Neural cell (in vitro differentiated cells): ENCODE results near the gene MOB3B. TPM values are rescaled to one million over a fixed set of nuclear protein-coding genes. Genes with fewer than 3 reads are reported as not detected.

Experiments
- H2AFZ ChIP-seq: fragments of 200-600, 300-800 bp; sonication (generic), shearing (Covaris generic); 2 replicates; pipeline ENCODE4 v1.6.0; 2014; ENCODE audit warnings: low read depth, mild to moderate bottlenecking, antibody characterized with exemption, low read length, moderate library complexity
- H3F3A ChIP-seq: fragments of 200-600 bp; shearing (Covaris generic); 2 replicates; pipeline ENCODE4 v1.6.1; 2016; ENCODE audit warnings: mild to moderate bottlenecking, moderate library complexity, mixed read lengths, antibody characterized with exemption, low read length; ENCODE audit not compliant: insufficient read depth, poor library complexity, severe bottlenecking
- H3K27ac ChIP-seq: fragments of 200-600, 300-800 bp; sonication (generic), shearing (Covaris generic); 2 replicates; pipeline ENCODE4 v1.5.1; 2014; ENCODE audit warnings: mild to moderate bottlenecking, low read length, moderate library complexity
- H3K27me3 ChIP-seq: fragments of 300-800, 200-600 bp; sonication (generic), shearing (Covaris generic); 2 replicates; pipeline ENCODE4 v1.6.0; 2014; ENCODE audit warnings: mild to moderate bottlenecking, low read depth, low read length, moderate library complexity; ENCODE audit not compliant: insufficient read depth
- H3K36me3 ChIP-seq: fragments of 300-800, 200-600 bp; sonication (generic), shearing (Covaris generic); 2 replicates; pipeline ENCODE4 v1.5.1; 2014; ENCODE audit warnings: mild to moderate bottlenecking, antibody characterized with exemption, low read length, moderate library complexity; ENCODE audit not compliant: insufficient read depth
- H3K4me2 ChIP-seq: fragments of 300-800, 200-600 bp; sonication (generic), shearing (Covaris generic); 2 replicates; pipeline ENCODE4 v1.6.0; 2014; ENCODE audit warnings: mild to moderate bottlenecking, low read length
- H3K4me3 ChIP-seq: fragments of 300-800, 200-600 bp; sonication (generic), shearing (Covaris generic); 2 replicates; pipeline ENCODE4 v1.5.1; 2014; ENCODE audit warnings: mild to moderate bottlenecking, low read length, moderate library complexity
- H3K79me2 ChIP-seq: fragments of 200-600 bp; shearing (Covaris generic); replicated peaks from 2 replicates; pipeline ENCODE4 v1.6.0; 2014; ENCODE audit warnings: mild to moderate bottlenecking, low read length, moderate library complexity; ENCODE audit not compliant: insufficient read depth
- H3K9ac ChIP-seq: fragments of 300-800, 200-600 bp; sonication (generic), shearing (Covaris generic); 2 replicates; pipeline ENCODE4 v1.6.1; 2016; ENCODE audit warnings: mild to moderate bottlenecking, low read length, mixed read lengths
- H3K9me2 ChIP-seq: fragments of 200-600 bp; shearing (Covaris generic); 2 replicates; pipeline ENCODE4 v1.6.1; 2016; ENCODE audit warnings: mild to moderate bottlenecking, low read length, mixed read lengths; ENCODE audit not compliant: insufficient read depth
- H3K9me3 ChIP-seq: fragments of 200-600, 300-800 bp; sonication (generic), shearing (Covaris generic); 2 replicates; pipeline ENCODE4 v1.6.1; 2016; ENCODE audit warnings: mild to moderate bottlenecking, mixed run types, low read length, moderate library complexity, mixed read lengths
- H4K20me1 ChIP-seq: fragments of 200-600 bp; shearing (Covaris generic); 2 replicates; pipeline ENCODE4 v1.6.1; 2016; ENCODE audit warnings: mild to moderate bottlenecking, mixed run types; ENCODE audit not compliant: insufficient read depth
- CTCF ChIP-seq: fragments of 450-650 bp; IDR thresholded peaks from 2 replicates; pipeline ENCODE4 v1.5.1; 2014; ENCODE audit warnings: antibody characterized with exemption, mild to moderate bottlenecking, moderate library complexity; ENCODE audit not compliant: poor library complexity, severe bottlenecking
- EP300 ChIP-seq: fragments of 450-650 bp; conservative IDR thresholded peaks from 2 replicates; pipeline ENCODE4 v1.6.1; 2014; ENCODE audit warnings: antibody characterized with exemption, mild to moderate bottlenecking, moderate library complexity; ENCODE audit not compliant: poor library complexity, severe bottlenecking
- EZH2 ChIP-seq: fragments of 200-600, 300-800 bp; shearing (Covaris generic), sonication (generic); IDR thresholded peaks from 2 replicates; pipeline ENCODE4 v1.6.1; 2014; ENCODE audit warnings: antibody characterized with exemption, low read length, borderline replicate concordance, mild to moderate bottlenecking; ENCODE audit not compliant: insufficient read depth, poor library complexity, severe bottlenecking
- MXI1 ChIP-seq: fragments of 450-650 bp; conservative IDR thresholded peaks from 2 replicates; pipeline ENCODE4 v1.6.1; 2014; ENCODE audit warnings: antibody characterized with exemption, mild to moderate bottlenecking; ENCODE audit not compliant: poor library complexity, severe bottlenecking
- POLR2AphosphoS5 ChIP-seq: IDR thresholded peaks from 2 replicates; pipeline ENCODE4 v1.6.1; 2012
- RAD21 ChIP-seq: fragments of 450-650 bp; conservative IDR thresholded peaks from 2 replicates; pipeline ENCODE4 v1.6.1; 2014; ENCODE audit warnings: antibody characterized with exemption, mild to moderate bottlenecking, moderate library complexity
- REST ChIP-seq: IDR thresholded peaks from 2 replicates; pipeline ENCODE4 v1.6.1; 2012; ENCODE audit warnings: borderline replicate concordance
- SMC3 ChIP-seq: fragments of 450-650 bp; conservative IDR thresholded peaks from 2 replicates; pipeline ENCODE4 v1.6.1; 2014; ENCODE audit warnings: antibody characterized with exemption, mild to moderate bottlenecking, moderate library complexity; ENCODE audit not compliant: poor library complexity
- TAF1 ChIP-seq: IDR thresholded peaks from 2 replicates; pipeline ENCODE4 v1.6.1; 2012; ENCODE audit warnings: low read depth
- polyA plus RNA-seq: library from polyadenylated mRNA; depleted of rRNA; stranded (reverse); fragments of >200 nt; gene quantifications from 2 replicates; pipeline ENCODE4 v1.2.3, GENCODE V29; 2014

Gene MOB3B
- polyA plus RNA-seq, 1 donor from 2014 or later, result 1.8 TPM

- Histone ChIP-seq H3K4me3 (no peak overlapping the region), H2AFZ (no peak overlapping the region), H3K36me3 (no peaks in the 10 kb centered on the region), H3K9ac (no peak overlapping the region), H3K4me2 (no peak overlapping the region), H3F3A (no peaks in the 10 kb centered on the region), H3K9me2 (no peaks in the 10 kb centered on the region), H3K79me2 (no peaks in the 10 kb centered on the region), H4K20me1 (no peaks in the 10 kb centered on the region), H3K27me3 (no peaks in the 10 kb centered on the region), H3K9me3 (no peaks in the 10 kb centered on the region), H3K27ac (no peak overlapping the region)
- no peak for TF ChIP-seq EZH2
- TF ChIP-seq EP300, result no peak
- no peak for TF ChIP-seq TAF1
- no peak for TF ChIP-seq MXI1
- no peak for TF ChIP-seq REST
- TF ChIP-seq POLR2AphosphoS5, result no peak
- TF ChIP-seq CTCF, result no peak
- TF ChIP-seq SMC3, result no peak
- TF ChIP-seq RAD21, result no peak
Measured at GRCh38 chr9:27372615-27373014, 157.0 kb downstream of the MOB3B start.

- Histone ChIP-seq H3K9me2 (no peaks in the 10 kb centered on the region), H3K79me2 (no peaks in the 10 kb centered on the region), H2AFZ (no peak overlapping the region), H3K27ac (no peak overlapping the region), H3K9ac (no peak overlapping the region), H3K4me3 (no peak overlapping the region), H3K4me2 (no peak overlapping the region), H3K9me3 (no peaks in the 10 kb centered on the region), H4K20me1 (no peaks in the 10 kb centered on the region), H3K36me3 (no peaks in the 10 kb centered on the region), H3F3A (no peaks in the 10 kb centered on the region), H3K27me3 (no peaks in the 10 kb centered on the region)
- no peak for TF ChIP-seq REST
- TF ChIP-seq RAD21, result no peak
- no peak for TF ChIP-seq MXI1
- no peak for TF ChIP-seq SMC3
- TF ChIP-seq EZH2, result no peak
- no peak for TF ChIP-seq CTCF
- no peak for TF ChIP-seq EP300
- TF ChIP-seq TAF1, result no peak
- TF ChIP-seq POLR2AphosphoS5, result no peak
Measured at GRCh38 chr9:27371382-27371781, 158.2 kb downstream of the MOB3B start.
